NB4 (cell line): ENCODE results near the gene ZNF497.

ENCODE experiments used
- CTCF ChIP-seq: IDR thresholded peaks from one replicate; pipeline ENCODE4 v1.5.1; 2012; ENCODE audit warnings: low read depth, low read length
- MAX ChIP-seq: IDR thresholded peaks from 2 replicates; pipeline ENCODE4 v1.6.1; 2011; ENCODE audit warnings: low read depth, low read length
- POLR2A ChIP-seq: IDR thresholded peaks from 2 replicates; pipeline ENCODE4 v1.6.1; 2011; ENCODE audit warnings: mild to moderate bottlenecking; ENCODE audit not compliant: insufficient read length; ENCODE audit errors: extremely low read depth

GRCh38 chr19:58350001-58350861 is 12.3 kb downstream of the ZNF497 start:
- TF ChIP-seq CTCF (no peak), POLR2A (no peak), MAX (no peak)
